H1 (cell line): ENCODE results near the gene NSL1. TPM values are rescaled to one million over a fixed set of nuclear protein-coding genes. Genes with fewer than 3 reads are reported as not detected.

Experiments used
- CTCF ChIA-PET: fragments of 300-600 bp; sonication (Branson Sonifier 250); formaldehyde crosslinking; loops from one replicate; lab custom pipeline; 2021; ENCODE audit not compliant: partially characterized antibody; lab: Charles Lee
- POLR2A ChIA-PET: fragments of 300-600 bp; sonication (Branson Sonifier 250); formaldehyde crosslinking; loops from one replicate; lab custom pipeline; 2021; ENCODE audit warnings: inconsistent platforms; ENCODE audit not compliant: partially characterized antibody; lab: Charles Lee
- DNase-seq, 2 experiments: peaks; one replicate each; pipeline versions ENCODE4 v3.0.0 to v3.0.0-alpha.2; 2010 to 2022; ENCODE audit warnings: low spot score in 2 of 2, low read depth in 1 of 2, mixed read lengths in 1 of 2
- FAIRE-seq: peaks from 2 replicates; lab custom pipeline; 2011; peaks lifted over from hg19 to GRCh38; lab: Jason Lieb, UNC
- H2AFZ ChIP-seq: 2 replicates; pipeline ENCODE4 v1.8.1; 2012; ENCODE audit warnings: low read length, inconsistent platforms
- H2AK5ac ChIP-seq: 2 replicates; pipeline ENCODE4 v1.6.1; 2013; ENCODE audit warnings: low read depth, low read length
- H2BK120ac ChIP-seq: replicated peaks from 2 replicates; pipeline ENCODE3; 2013; ENCODE audit warnings: low read depth, low read length, inconsistent platforms
- H2BK12ac ChIP-seq: 2 replicates; pipeline ENCODE4 v1.6.1; 2013; ENCODE audit warnings: low read depth, low read length
- H2BK15ac ChIP-seq: 2 replicates; pipeline ENCODE4 v1.6.1; 2013; ENCODE audit warnings: low read length
- H2BK20ac ChIP-seq: 2 replicates; pipeline ENCODE4 v1.6.1; 2013; ENCODE audit warnings: low read length
- H2BK5ac ChIP-seq: 2 replicates; pipeline ENCODE4 v1.6.1; 2013; ENCODE audit warnings: low read depth, low read length
- H3K14ac ChIP-seq: 2 replicates; pipeline ENCODE4 v1.6.1; 2013; ENCODE audit warnings: inconsistent platforms; ENCODE audit not compliant: insufficient read length
- H3K18ac ChIP-seq: 2 replicates; pipeline ENCODE4 v1.6.1; 2013; ENCODE audit warnings: low read length; ENCODE audit errors: extremely low read depth
- H3K23ac ChIP-seq: 2 replicates; pipeline ENCODE4 v1.6.1; 2013; ENCODE audit warnings: inconsistent platforms; ENCODE audit not compliant: insufficient read length
- H3K23me2 ChIP-seq: 2 replicates; pipeline ENCODE4 v1.6.1; 2013; ENCODE audit warnings: low read depth, low read length
- H3K27ac ChIP-seq: 2 replicates; pipeline ENCODE4 v1.6.1; 2011; ENCODE audit warnings: low read depth, low read length, inconsistent platforms
- H3K27me3 ChIP-seq, 4 experiments: replicated peaks in 1 of 4; 1 replicate in 1 of 4; 2 replicates in 3 of 4; pipeline versions ENCODE4 v1.6.1 to v1.8.1; 2011 to 2013; ENCODE audit warnings: low read length in 3 of 4, mild to moderate bottlenecking in 3 of 4, inconsistent platforms in 2 of 4, mixed read lengths in 2 of 4, moderate library complexity in 1 of 4; ENCODE audit not compliant: control insufficient read depth in 3 of 4, insufficient read depth in 3 of 4; ENCODE audit errors: extremely low read depth in 1 of 4
- H3K36me3 ChIP-seq, 4 experiments: 2 replicates each; pipeline versions ENCODE4 v1.6.1 to v1.8.1; 2011 to 2013; ENCODE audit warnings: mild to moderate bottlenecking in 4 of 4, low read length in 3 of 4, moderate library complexity in 2 of 4, control low read depth in 1 of 4, inconsistent platforms in 1 of 4; ENCODE audit not compliant: insufficient read depth in 4 of 4, control insufficient read depth in 2 of 4
- H3K4ac ChIP-seq: replicated peaks from 2 replicates; pipeline ENCODE3; 2013; ENCODE audit warnings: low read length, low read depth, mixed read lengths, inconsistent platforms; ENCODE audit not compliant: insufficient read length
- H3K4me1 ChIP-seq, 4 experiments: replicated peaks in 1 of 4; 1 replicate in 1 of 4; 2 replicates in 3 of 4; pipeline versions ENCODE4 v1.6.1 to v1.8.1; 2011 to 2013; ENCODE audit warnings: low read length in 3 of 4, inconsistent platforms in 2 of 4, mixed read lengths in 1 of 4; ENCODE audit not compliant: insufficient read depth in 4 of 4, control insufficient read depth in 3 of 4
- H3K4me2 ChIP-seq, 2 experiments: 2 replicates each; pipeline versions ENCODE4 v1.6.1 to v1.8.1; 2011 to 2013; ENCODE audit warnings: low read depth in 2 of 2, low read length in 2 of 2, control low read depth in 1 of 2, inconsistent platforms in 1 of 2, mild to moderate bottlenecking in 1 of 2; ENCODE audit not compliant: insufficient read depth in 1 of 2
- H3K4me3 ChIP-seq, 4 experiments: fragments of 200-600, 300-600 bp in 1 of 4; sonication (generic), shearing (Covaris generic), sonication (Bioruptor Twin) in 1 of 4; 2 replicates each; pipeline versions ENCODE4 v1.5.1 to v1.8.1; 2011 to 2016; ENCODE audit warnings: low read length in 4 of 4, low read depth in 3 of 4, control low read depth in 2 of 4, inconsistent platforms in 2 of 4, mild to moderate bottlenecking in 2 of 4, mixed read lengths in 1 of 4, moderate library complexity in 1 of 4; ENCODE audit not compliant: insufficient read depth in 2 of 4; ENCODE audit errors: extremely low read depth in 1 of 4
- H3K56ac ChIP-seq: replicated peaks from 2 replicates; pipeline ENCODE3; 2013; ENCODE audit warnings: low read depth, mild to moderate bottlenecking, mixed read lengths, low read length, inconsistent platforms; ENCODE audit not compliant: insufficient read length
- H3K79me1 ChIP-seq: 2 replicates; pipeline ENCODE4 v1.6.1; 2013; ENCODE audit warnings: low read depth, low read length, control low read depth
- H3K79me2 ChIP-seq, 2 experiments: 2 replicates each; pipeline versions ENCODE4 v1.6.1 to v1.8.1; 2012 to 2013; ENCODE audit warnings: low read length in 2 of 2, mild to moderate bottlenecking in 2 of 2, inconsistent platforms in 1 of 2; ENCODE audit not compliant: insufficient read depth in 2 of 2, control insufficient read depth in 1 of 2
- H3K9ac ChIP-seq, 4 experiments: replicated peaks in 1 of 4; 1 replicate in 1 of 4; 2 replicates in 3 of 4; pipeline versions ENCODE4 v1.6.1 to v1.8.1; 2011 to 2013; ENCODE audit warnings: low read depth in 3 of 4, low read length in 3 of 4, control low read depth in 2 of 4, mild to moderate bottlenecking in 2 of 4, moderate library complexity in 2 of 4, inconsistent platforms in 1 of 4; ENCODE audit errors: extremely low read depth in 1 of 4
- H3K9me3 ChIP-seq, 2 experiments: 2 replicates each; pipeline versions ENCODE4 v1.6.1 to v1.8.1; 2012 to 2013; ENCODE audit warnings: mild to moderate bottlenecking in 2 of 2, moderate library complexity in 2 of 2, control low read depth in 1 of 2, inconsistent platforms in 1 of 2, low read depth in 1 of 2, low read length in 1 of 2, mixed read lengths in 1 of 2; ENCODE audit not compliant: insufficient read depth in 2 of 2
- H4K20me1 ChIP-seq, 2 experiments: replicated peaks in 1 of 2; 2 replicates each; pipeline versions ENCODE3 to v1.8.1; 2011 to 2013; ENCODE audit warnings: inconsistent platforms in 2 of 2, low read length in 2 of 2, mild to moderate bottlenecking in 1 of 2; ENCODE audit not compliant: insufficient read depth in 2 of 2, control insufficient read depth in 1 of 2
- H4K5ac ChIP-seq: 2 replicates; pipeline ENCODE4 v1.6.1; 2013; ENCODE audit warnings: low read length, low read depth, mixed read lengths, inconsistent platforms; ENCODE audit not compliant: insufficient read length
- H4K8ac ChIP-seq: 2 replicates; pipeline ENCODE4 v1.8.0; 2013; ENCODE audit warnings: mild to moderate bottlenecking, moderate library complexity, low read length, inconsistent platforms; ENCODE audit not compliant: insufficient read depth; ENCODE audit errors: extremely low read depth
- H4K91ac ChIP-seq: replicated peaks from 2 replicates; pipeline ENCODE3; 2013; ENCODE audit warnings: low read length, mixed read lengths, inconsistent platforms; ENCODE audit not compliant: insufficient read length
- ASH2L ChIP-seq: fragments of 200-600, 300-600 bp; sonication (generic); IDR thresholded peaks from one replicate; pipeline ENCODE4 v1.7.1; 2017; ENCODE audit warnings: low read length
- BRCA1 ChIP-seq: IDR thresholded peaks from 2 replicates; pipeline ENCODE4 v1.6.1; 2012; ENCODE audit warnings: low read depth, low read length, improper control_type of control experiment
- CHD2 ChIP-seq: IDR thresholded peaks from 2 replicates; pipeline ENCODE4 v1.6.1; 2012; ENCODE audit warnings: low read length, improper control_type of control experiment
- EZH2 ChIP-seq: fragments of 200-600 bp; sonication (generic); IDR thresholded peaks from 2 replicates; pipeline ENCODE4 v1.7.1; 2012; ENCODE audit warnings: low read depth, mild to moderate bottlenecking, moderate library complexity, low read length, inconsistent platforms; ENCODE audit not compliant: severe bottlenecking
- HDAC2 ChIP-seq, 2 experiments: fragments of 300-600 bp in 1 of 2; sonication (generic) in 1 of 2; IDR thresholded peaks; 2 replicates each; pipeline ENCODE4 v1.6.1; 2011 to 2012; ENCODE audit warnings: low read depth in 2 of 2, low read length in 2 of 2, mild to moderate bottlenecking in 2 of 2, moderate library complexity in 2 of 2, borderline replicate concordance in 1 of 2, inconsistent platforms in 1 of 2
- MAFK ChIP-seq: IDR thresholded peaks from 2 replicates; pipeline ENCODE4 v1.6.1; 2012; ENCODE audit warnings: low read depth, mild to moderate bottlenecking, improper control_type of control experiment, low read length
- NRF1 ChIP-seq: IDR thresholded peaks from 2 replicates; pipeline ENCODE4 v1.6.1; 2011; ENCODE audit warnings: mild to moderate bottlenecking, low read depth, low read length, improper control_type of control experiment
- RNF2 ChIP-seq: fragments of 200-900, 300-1000 bp; sonication (generic); IDR thresholded peaks from 2 replicates; pipeline ENCODE4 v1.7.1; 2016; ENCODE audit warnings: borderline replicate concordance, low read depth, mild to moderate bottlenecking, antibody characterized with exemption, low read length; ENCODE audit not compliant: poor library complexity, severe bottlenecking; ENCODE audit errors: missing control alignments
- RXRA ChIP-seq: IDR thresholded peaks from 2 replicates; pipeline ENCODE4 v1.6.1; 2011; ENCODE audit warnings: low read depth, mild to moderate bottlenecking, low read length, moderate library complexity; ENCODE audit not compliant: insufficient read depth
- SAP30 ChIP-seq: fragments of 300-600 bp; sonication (generic); IDR thresholded peaks from 2 replicates; pipeline ENCODE4 v1.7.1; 2012; ENCODE audit warnings: low read length, moderate library complexity, mild to moderate bottlenecking, inconsistent platforms; ENCODE audit not compliant: insufficient read depth, insufficient replicate concordance
- WGBS, 2 experiments: shearing (Covaris generic) in 1 of 2; methylation state at CpG; one replicate each; pipeline versions ENCODE4 v1.1.6 to v1.1.7; 2013 to 2015; ENCODE audit warnings: low lambda C conversion rate in 2 of 2, mixed read lengths in 2 of 2, inconsistent platforms in 1 of 2, low coverage in 1 of 2, missing lambda C conversion rate in 1 of 2; ENCODE audit not compliant: insufficient replicate concordance in 2 of 2, insufficient coverage in 1 of 2, insufficient read length in 1 of 2; ENCODE audit errors: extremely low coverage in 1 of 2, missing lambda C conversion rate in 1 of 2; 5-methylcytosine and 5-hydroxymethylcytosine counted together
- polyA plus RNA-seq, 7 experiments: library from polyadenylated mRNA; depleted of rRNA in 3 of 7; stranded (reverse) in 5 of 7; unstranded in 2 of 7; fragments of >200 nt in 5 of 7; fragments of 200-250 nt in 2 of 7; gene quantifications; 1 replicate in 5 of 7; 2 replicates in 1 of 7; 4 replicates in 1 of 7; pipeline versions ENCODE4 v1.2.1 to v1.2.3, GENCODE V29; 2011 to 2013; ENCODE audit warnings: missing spikeins in 2 of 7, mixed read lengths in 2 of 7
- total RNA-seq: library from RNA; stranded (reverse); fragmentation: NEBNext Ultra II Directional; extraction: Animal tissue kit (Norgen Biotek cat#: 25700); gene quantifications from 2 replicates; pipeline ENCODE4 v1.2.1, GENCODE V29; 2021
- TF ChIP-seq, protein P1 (sequence below): IDR thresholded peaks from 2 replicates; pipeline ENCODE4 v1.6.1; 2011; ENCODE audit warnings: low read length, improper control_type of control experiment
- TF ChIP-seq, protein P2 (sequence below): IDR thresholded peaks from 2 replicates; pipeline ENCODE4 v1.6.1; 2012; ENCODE audit warnings: inconsistent platforms

The NSL1 gene
- total and polyA plus RNA-seq, 2 of the 8 experiments (the other 6 are each of a cell fraction or from before 2014, with no cell fraction given), result 25.4 to 51.7 TPM

GRCh38 chr1:212686591-212686990 lies 105.0 kb downstream of the NSL1 start:
- Histone ChIP-seq H2BK20ac (no peak overlapping the region), H3K23me2 (peaks cover 5% of the 10 kb centered on the region; the same call in 1 of the 2 replicates), H2BK12ac (no peak overlapping the region), H3K14ac (no peak overlapping the region), H4K20me1 (peaks cover 0 to 4% of the 10 kb centered on the region in 2 experiments), H3K56ac (no peak overlapping the region), H2AFZ (no peak overlapping the region), H4K91ac (no peak overlapping the region), H3K79me2 (no peaks in the 10 kb centered on the region), H3K36me3 (no peaks in the 10 kb centered on the region), H3K27me3 (peaks cover 0 to 2% (median 0%) of the 10 kb centered on the region in 4 experiments; a peak in 1 of 7 replicates), H4K8ac (no peak overlapping the region), H2BK15ac (no peak overlapping the region), H3K9ac (no peak overlapping the region), H4K5ac (no peak overlapping the region), H2AK5ac (no peak overlapping the region), H3K79me1 (no peaks in the 10 kb centered on the region), H2BK120ac (no peak overlapping the region), H2BK5ac (no peak overlapping the region), H3K4ac (no peak overlapping the region), H3K18ac (no peak overlapping the region), H3K4me3 (no peak overlapping the region), H3K9me3 (no peaks in the 10 kb centered on the region), H3K27ac (no peak overlapping the region), H3K23ac (no peak overlapping the region), H3K4me1 (peaks cover 0 to 4% (median 1%) of the 10 kb centered on the region in 4 experiments; a peak in 3 of 7 replicates), H3K4me2 (no peak overlapping the region)
- POLR2A ChIA-PET, result no interaction called here
- 84% methylated on average over 9 of the region's 11 CpGs; no CpG with 5 or more reads in 1 of the 2 experiments for WGBS, 2 experiments
- no peak for FAIRE-seq
- no peak for DNase-seq
- CTCF ChIA-PET, result interaction anchor here (1.2 to 2.2 kb wide), 3 partner anchors 9 to 19 kb away, joined by 3 to 9 read pairs (median 3); no protein-coding TSS in a partner anchor
- TF ChIP-seq NRF1, result no peak
- TF ChIP-seq RXRA, result no peak
- TF ChIP-seq, protein P1, sequence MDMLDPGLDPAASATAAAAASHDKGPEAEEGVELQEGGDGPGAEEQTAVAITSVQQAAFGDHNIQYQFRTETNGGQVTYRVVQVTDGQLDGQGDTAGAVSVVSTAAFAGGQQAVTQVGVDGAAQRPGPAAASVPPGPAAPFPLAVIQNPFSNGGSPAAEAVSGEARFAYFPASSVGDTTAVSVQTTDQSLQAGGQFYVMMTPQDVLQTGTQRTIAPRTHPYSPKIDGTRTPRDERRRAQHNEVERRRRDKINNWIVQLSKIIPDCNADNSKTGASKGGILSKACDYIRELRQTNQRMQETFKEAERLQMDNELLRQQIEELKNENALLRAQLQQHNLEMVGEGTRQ, result no peak
- TF ChIP-seq SAP30, result no peak
- TF ChIP-seq ASH2L, result no peak
- TF ChIP-seq HDAC2 (IDR thresholded peaks at IDR 0.05; ENCODE audit: borderline replicate concordance in 1 of 2, low read depth in 2 of 2, low read length in 2 of 2), result no peak
- no peak for TF ChIP-seq CHD2
- no peak for TF ChIP-seq MAFK
- TF ChIP-seq, protein P2, sequence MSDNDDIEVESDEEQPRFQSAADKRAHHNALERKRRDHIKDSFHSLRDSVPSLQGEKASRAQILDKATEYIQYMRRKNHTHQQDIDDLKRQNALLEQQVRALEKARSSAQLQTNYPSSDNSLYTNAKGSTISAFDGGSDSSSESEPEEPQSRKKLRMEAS, result no peak
- no peak for TF ChIP-seq EZH2
- TF ChIP-seq RNF2, result no peak
- TF ChIP-seq BRCA1, result no peak
